Occipital lobe (tissue), 2 donors: Measurements from ENCODE around the gene AWAT1. TPM values are rescaled to one million over a fixed set of nuclear protein-coding genes. Genes with fewer than 3 reads are reported as not detected.
"Not testable (repeated sequence)": the region's sequence is repeated elsewhere in the genome, so short reads cannot be mapped to it uniquely, and the experiment has no call there.

ENCODE experiments used
- DNase-seq: peaks from one replicate; lab custom pipeline; 2025; lab: John Stamatoyannopoulos, UW
- total RNA-seq: library from RNA; depleted of rRNA; stranded (reverse); fragments of >200 nt; gene quantifications from one replicate; pipeline ENCODE4 v1.2.3, GENCODE V29; 2014

The AWAT1 gene
- not detected for total RNA-seq

GRCh38 chrX:70234355-70234754 lies at the start of gene AWAT1:
Gene AWAT1, plus strand, starts transcription at chrX:70234655. Its CDS starts 41 bp downstream, at chrX:70234696.
- DNase-seq: no peak

- no peak for DNase-seq
Observed at GRCh38 chrX:70190225-70190624, 44.2 kb upstream of the AWAT1 start.

GRCh38 chrX:70196961-70197720 lies 37.3 kb upstream of the AWAT1 start:
- no peak for DNase-seq

- no peak for DNase-seq
Observed at GRCh38 chrX:70201732-70202131, 32.7 kb upstream of the AWAT1 start.

- DNase-seq: no peak
Observed at GRCh38 chrX:70208479-70208878, 26.0 kb upstream of the AWAT1 start.

GRCh38 chrX:70209570-70209969 lies 24.9 kb upstream of the AWAT1 start:
- DNase-seq: not testable (repeated sequence)

GRCh38 chrX:70219938-70220764 lies 14.3 kb upstream of the AWAT1 start:
- no peak for DNase-seq

- DNase-seq: no peak
Observed at GRCh38 chrX:70226048-70226447, 8.4 kb upstream of the AWAT1 start.

- no peak for DNase-seq
Observed at GRCh38 chrX:70226687-70227086, 7.8 kb upstream of the AWAT1 start.

- no peak for DNase-seq
Observed at GRCh38 chrX:70231666-70232065, 2.8 kb upstream of the AWAT1 start.

GRCh38 chrX:70240751-70241150 lies 6.3 kb downstream of the AWAT1 start:
- DNase-seq: no peak

- no peak for DNase-seq
Observed at GRCh38 chrX:70241501-70241900, 7.0 kb downstream of the AWAT1 start.

- not testable (repeated sequence) for DNase-seq
Observed at GRCh38 chrX:70243601-70244000, 9.1 kb downstream of the AWAT1 start.

- DNase-seq: no peak
Observed at GRCh38 chrX:70244881-70245280, 10.4 kb downstream of the AWAT1 start.

GRCh38 chrX:70247252-70247651 lies 12.8 kb downstream of the AWAT1 start:
- DNase-seq: no peak

GRCh38 chrX:70252491-70252890 lies 18.0 kb downstream of the AWAT1 start:
- DNase-seq: no peak

GRCh38 chrX:70253377-70254062 lies 19.1 kb downstream of the AWAT1 start:
- DNase-seq: no peak

GRCh38 chrX:70254063-70254400 lies 19.6 kb downstream of the AWAT1 start:
- DNase-seq: no peak

GRCh38 chrX:70254909-70255308 lies 20.5 kb downstream of the AWAT1 start:
- DNase-seq: no peak

- no peak for DNase-seq
Observed at GRCh38 chrX:70255452-70255851, 21.0 kb downstream of the AWAT1 start.

- no peak for DNase-seq
Observed at GRCh38 chrX:70257423-70258288, 23.2 kb downstream of the AWAT1 start.
